ENCODE results near the gene SPOPL. TPM values are rescaled to one million over a fixed set of nuclear protein-coding genes. Genes with fewer than 3 reads are reported as not detected.
"Not testable (repeated sequence)": the region's sequence is repeated elsewhere in the genome, so short reads cannot be mapped to it uniquely, and the experiment has no call there.

SPOPL gene
- total RNA-seq, 1 experiment from 2014 or later, result 15.8 TPM

DNA sequence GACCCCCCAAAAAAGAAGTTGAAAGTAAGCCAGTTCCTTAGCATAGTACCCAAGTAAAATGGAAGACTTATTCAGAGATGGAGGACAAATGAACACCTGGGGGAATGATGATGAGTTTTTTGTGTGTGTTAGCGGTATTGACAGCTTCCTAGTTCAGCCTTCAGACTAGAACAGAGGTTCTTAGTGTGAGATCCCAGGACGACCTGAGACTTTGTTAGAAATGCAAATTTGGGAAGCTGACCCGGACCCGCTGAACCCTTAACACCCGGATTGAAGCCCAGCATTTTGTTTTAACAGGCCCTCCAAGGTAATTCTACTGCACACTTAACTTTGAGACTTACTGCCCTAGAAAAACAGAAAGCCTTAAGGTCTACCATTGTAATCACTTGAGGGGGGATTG is 20.3 kb downstream of the SPOPL start:
- H3K36me3 Mint-ChIP-seq (ENCODE audit: insufficient read depth, unreplicated experiment), result peaks cover 14% of the 10 kb centered on the region
- H3K4me1 Mint-ChIP-seq (ENCODE audit: insufficient read depth, unreplicated experiment), result no peaks in the 10 kb centered on the region
- TF ChIP-seq, protein P1, sequence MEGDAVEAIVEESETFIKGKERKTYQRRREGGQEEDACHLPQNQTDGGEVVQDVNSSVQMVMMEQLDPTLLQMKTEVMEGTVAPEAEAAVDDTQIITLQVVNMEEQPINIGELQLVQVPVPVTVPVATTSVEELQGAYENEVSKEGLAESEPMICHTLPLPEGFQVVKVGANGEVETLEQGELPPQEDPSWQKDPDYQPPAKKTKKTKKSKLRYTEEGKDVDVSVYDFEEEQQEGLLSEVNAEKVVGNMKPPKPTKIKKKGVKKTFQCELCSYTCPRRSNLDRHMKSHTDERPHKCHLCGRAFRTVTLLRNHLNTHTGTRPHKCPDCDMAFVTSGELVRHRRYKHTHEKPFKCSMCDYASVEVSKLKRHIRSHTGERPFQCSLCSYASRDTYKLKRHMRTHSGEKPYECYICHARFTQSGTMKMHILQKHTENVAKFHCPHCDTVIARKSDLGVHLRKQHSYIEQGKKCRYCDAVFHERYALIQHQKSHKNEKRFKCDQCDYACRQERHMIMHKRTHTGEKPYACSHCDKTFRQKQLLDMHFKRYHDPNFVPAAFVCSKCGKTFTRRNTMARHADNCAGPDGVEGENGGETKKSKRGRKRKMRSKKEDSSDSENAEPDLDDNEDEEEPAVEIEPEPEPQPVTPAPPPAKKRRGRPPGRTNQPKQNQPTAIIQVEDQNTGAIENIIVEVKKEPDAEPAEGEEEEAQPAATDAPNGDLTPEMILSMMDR (IDR thresholded peaks at IDR 0.05; ENCODE audit: unreplicated experiment), result no peak
- H3K27ac Mint-ChIP-seq (ENCODE audit: low read depth, unreplicated experiment), result no peak overlapping the region
- intact Hi-C loops (cut with micrococcal nuclease), result no loop called here
- H3K27me3 Mint-ChIP-seq (ENCODE audit: insufficient read depth, unreplicated experiment), result no peaks in the 10 kb centered on the region
- H3K9me3 Mint-ChIP-seq (ENCODE audit: unreplicated experiment), result peaks cover 9% of the 10 kb centered on the region
- no peak overlapping the region for H3K4me3 Mint-ChIP-seq (ENCODE audit: unreplicated experiment)
- CTCF ChIA-PET, result interaction anchor here (0.6 to 0.8 kb wide), 2 partner anchors 161 to 265 kb away, joined by 3 read pairs; no protein-coding TSS in a partner anchor
- BruUV-seq (replicated peaks), result no TSS peak
- POLR2A ChIA-PET, result interaction anchor here (1.8 kb wide), 1 partner anchor 18 kb away, joined by 5 read pairs; no protein-coding TSS in a partner anchor
- no peak for DNase-seq (ENCODE audit: unreplicated experiment)

GRCh38 chr2:138522556-138522955 is 21.0 kb downstream of the SPOPL start:
- TF ChIP-seq, protein P1 (IDR thresholded peaks at IDR 0.05; ENCODE audit: unreplicated experiment), result no peak
- Mint-ChIP-seq H3K4me3 (ENCODE audit: unreplicated experiment) (no peak overlapping the region), H3K36me3 (ENCODE audit: insufficient read depth, unreplicated experiment) (peaks cover 14% of the 10 kb centered on the region), H3K4me1 (ENCODE audit: insufficient read depth, unreplicated experiment) (no peaks in the 10 kb centered on the region), H3K27ac (ENCODE audit: low read depth, unreplicated experiment) (no peak overlapping the region), H3K9me3 (ENCODE audit: unreplicated experiment) (peaks cover 9% of the 10 kb centered on the region), H3K27me3 (ENCODE audit: insufficient read depth, unreplicated experiment) (no peaks in the 10 kb centered on the region)
- intact Hi-C loops (cut with micrococcal nuclease), result no loop called here
- no peak for DNase-seq (ENCODE audit: unreplicated experiment)
- ChIA-PET CTCF (interaction anchor here (0.8 to 1.3 kb wide), 2 partner anchors 9 to 265 kb away, joined by 3 to 5 read pairs; no protein-coding TSS in a partner anchor), POLR2A (interaction anchor here (0.6 to 1.8 kb wide), 2 partner anchors 19 to 626 kb away, joined by 3 to 5 read pairs; no protein-coding TSS in a partner anchor)
- BruUV-seq (replicated peaks), result no TSS peak

- intact Hi-C loops (cut with micrococcal nuclease); H3K4me3 Mint-ChIP-seq (ENCODE audit: unreplicated experiment); H3K27me3 Mint-ChIP-seq (ENCODE audit: insufficient read depth, unreplicated experiment); H3K9me3 Mint-ChIP-seq (ENCODE audit: unreplicated experiment); DNase-seq (ENCODE audit: unreplicated experiment); BruUV-seq (replicated peaks); H3K4me1 Mint-ChIP-seq (ENCODE audit: insufficient read depth, unreplicated experiment); H3K27ac Mint-ChIP-seq (ENCODE audit: low read depth, unreplicated experiment): not testable (repeated sequence)
- ChIA-PET POLR2A (interaction anchor here (1.8 kb wide), 1 partner anchor 19 kb away, joined by 5 read pairs; no protein-coding TSS in a partner anchor), CTCF (interaction anchor here (1.3 kb wide), 1 partner anchor 9 kb away, joined by 5 read pairs; no protein-coding TSS in a partner anchor)
- H3K36me3 Mint-ChIP-seq (ENCODE audit: insufficient read depth, unreplicated experiment), result peaks cover 14% of the 10 kb centered on the region
These were observed 21.6 kb downstream of the SPOPL start for GRCh38 chr2:138523018-138523672.

DNA sequence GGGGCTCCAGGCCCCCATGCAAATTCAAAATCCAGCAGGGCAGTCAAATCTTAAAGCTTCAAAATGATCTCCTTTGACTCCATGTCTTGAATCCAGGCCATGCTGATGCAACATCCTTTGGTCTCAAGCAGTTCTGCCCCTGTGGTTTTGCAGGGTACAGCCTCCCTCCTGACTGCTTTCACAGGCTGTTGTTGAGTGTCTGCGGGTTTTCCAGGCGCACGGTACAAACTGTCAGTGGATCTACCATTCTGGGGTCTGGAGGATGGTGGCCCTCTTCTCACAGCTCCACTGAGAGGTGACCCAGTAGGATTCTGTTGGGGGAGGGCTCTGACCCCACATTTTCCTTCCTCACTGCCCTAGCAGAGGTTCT is 22.1 kb downstream of the SPOPL start:
- H3K27me3 Mint-ChIP-seq (ENCODE audit: insufficient read depth, unreplicated experiment); H3K4me3 Mint-ChIP-seq (ENCODE audit: unreplicated experiment); H3K9me3 Mint-ChIP-seq (ENCODE audit: unreplicated experiment); BruUV-seq (replicated peaks); DNase-seq (ENCODE audit: unreplicated experiment); H3K27ac Mint-ChIP-seq (ENCODE audit: low read depth, unreplicated experiment); intact Hi-C loops (cut with micrococcal nuclease); H3K4me1 Mint-ChIP-seq (ENCODE audit: insufficient read depth, unreplicated experiment); CTCF ChIA-PET: not testable (repeated sequence)
- peaks cover 14% of the 10 kb centered on the region for H3K36me3 Mint-ChIP-seq (ENCODE audit: insufficient read depth, unreplicated experiment)
- POLR2A ChIA-PET, result interaction anchor here (1.8 kb wide), 1 partner anchor 20 kb away, joined by 5 read pairs; no protein-coding TSS in a partner anchor

DNA sequence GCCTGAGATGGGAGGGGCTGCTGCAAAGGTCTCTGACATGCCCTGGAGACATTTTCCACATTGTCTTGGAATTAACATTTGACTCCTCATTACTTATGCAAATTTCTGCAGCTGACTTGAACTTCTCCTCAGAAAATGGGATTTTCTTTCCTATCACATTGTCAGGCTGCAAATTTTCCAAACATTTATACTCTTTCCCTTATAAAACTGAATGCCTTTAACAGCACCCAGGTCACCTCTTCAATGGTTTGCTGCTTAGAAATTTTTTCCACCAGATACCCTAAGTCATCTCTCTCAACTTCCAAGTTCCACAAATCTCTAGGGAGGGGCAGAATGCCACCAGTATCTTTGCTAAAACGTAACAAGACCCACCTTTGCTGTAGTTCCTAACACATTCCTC is 22.8 kb downstream of the SPOPL start:
- CTCF ChIA-PET; H3K9me3 Mint-ChIP-seq (ENCODE audit: unreplicated experiment); H3K27me3 Mint-ChIP-seq (ENCODE audit: insufficient read depth, unreplicated experiment); H3K4me1 Mint-ChIP-seq (ENCODE audit: insufficient read depth, unreplicated experiment); intact Hi-C loops (cut with micrococcal nuclease); POLR2A ChIA-PET; H3K27ac Mint-ChIP-seq (ENCODE audit: low read depth, unreplicated experiment); BruUV-seq (replicated peaks); H3K4me3 Mint-ChIP-seq (ENCODE audit: unreplicated experiment); DNase-seq (ENCODE audit: unreplicated experiment): not testable (repeated sequence)
- H3K36me3 Mint-ChIP-seq (ENCODE audit: insufficient read depth, unreplicated experiment), result peaks cover 14% of the 10 kb centered on the region
